Neural cell (in vitro differentiated cells): ENCODE measurements around the gene MECR.

ENCODE experiments used
- EZH2 ChIP-seq: fragments of 200-600, 300-800 bp; shearing (Covaris generic), sonication (generic); IDR thresholded peaks from 2 replicates; pipeline ENCODE4 v1.6.1; 2014; ENCODE audit warnings: antibody characterized with exemption, low read length, borderline replicate concordance, mild to moderate bottlenecking; ENCODE audit not compliant: insufficient read depth, poor library complexity, severe bottlenecking
- MXI1 ChIP-seq: fragments of 450-650 bp; conservative IDR thresholded peaks from 2 replicates; pipeline ENCODE4 v1.6.1; 2014; ENCODE audit warnings: antibody characterized with exemption, mild to moderate bottlenecking; ENCODE audit not compliant: poor library complexity, severe bottlenecking
- POLR2AphosphoS5 ChIP-seq: IDR thresholded peaks from 2 replicates; pipeline ENCODE4 v1.6.1; 2012
- RAD21 ChIP-seq: fragments of 450-650 bp; conservative IDR thresholded peaks from 2 replicates; pipeline ENCODE4 v1.6.1; 2014; ENCODE audit warnings: antibody characterized with exemption, mild to moderate bottlenecking, moderate library complexity
- SMC3 ChIP-seq: fragments of 450-650 bp; conservative IDR thresholded peaks from 2 replicates; pipeline ENCODE4 v1.6.1; 2014; ENCODE audit warnings: antibody characterized with exemption, mild to moderate bottlenecking, moderate library complexity; ENCODE audit not compliant: poor library complexity
- TAF1 ChIP-seq: IDR thresholded peaks from 2 replicates; pipeline ENCODE4 v1.6.1; 2012; ENCODE audit warnings: low read depth
- TF ChIP-seq, protein P1 (sequence below): fragments of 450-650 bp; IDR thresholded peaks from 2 replicates; pipeline ENCODE4 v1.5.1; 2014; ENCODE audit warnings: antibody characterized with exemption, mild to moderate bottlenecking, moderate library complexity; ENCODE audit not compliant: poor library complexity, severe bottlenecking
- TF ChIP-seq, protein P2 (sequence below): IDR thresholded peaks from 2 replicates; pipeline ENCODE4 v1.6.1; 2012; ENCODE audit warnings: borderline replicate concordance

DNA sequence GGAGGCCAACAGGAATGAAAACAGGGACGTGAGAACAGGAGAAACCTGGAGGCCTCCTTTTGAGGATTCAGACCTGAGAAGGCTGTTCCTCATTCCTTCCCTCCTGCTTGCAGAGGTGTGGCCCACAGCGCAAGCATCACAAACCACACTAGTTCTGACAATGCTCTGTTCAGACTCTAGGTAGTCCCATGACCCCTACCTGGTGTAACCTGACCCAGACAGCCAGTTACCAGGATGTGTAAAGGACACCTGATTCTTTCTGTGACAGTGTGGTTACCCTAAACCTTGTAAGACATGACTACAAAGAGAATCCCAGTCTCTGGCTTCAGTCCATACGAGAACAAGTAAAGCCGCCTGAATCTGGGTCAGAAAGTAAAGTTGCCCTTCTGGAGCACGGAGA lies 3.2 kb downstream of the MECR start:
- TF ChIP-seq, protein P1, sequence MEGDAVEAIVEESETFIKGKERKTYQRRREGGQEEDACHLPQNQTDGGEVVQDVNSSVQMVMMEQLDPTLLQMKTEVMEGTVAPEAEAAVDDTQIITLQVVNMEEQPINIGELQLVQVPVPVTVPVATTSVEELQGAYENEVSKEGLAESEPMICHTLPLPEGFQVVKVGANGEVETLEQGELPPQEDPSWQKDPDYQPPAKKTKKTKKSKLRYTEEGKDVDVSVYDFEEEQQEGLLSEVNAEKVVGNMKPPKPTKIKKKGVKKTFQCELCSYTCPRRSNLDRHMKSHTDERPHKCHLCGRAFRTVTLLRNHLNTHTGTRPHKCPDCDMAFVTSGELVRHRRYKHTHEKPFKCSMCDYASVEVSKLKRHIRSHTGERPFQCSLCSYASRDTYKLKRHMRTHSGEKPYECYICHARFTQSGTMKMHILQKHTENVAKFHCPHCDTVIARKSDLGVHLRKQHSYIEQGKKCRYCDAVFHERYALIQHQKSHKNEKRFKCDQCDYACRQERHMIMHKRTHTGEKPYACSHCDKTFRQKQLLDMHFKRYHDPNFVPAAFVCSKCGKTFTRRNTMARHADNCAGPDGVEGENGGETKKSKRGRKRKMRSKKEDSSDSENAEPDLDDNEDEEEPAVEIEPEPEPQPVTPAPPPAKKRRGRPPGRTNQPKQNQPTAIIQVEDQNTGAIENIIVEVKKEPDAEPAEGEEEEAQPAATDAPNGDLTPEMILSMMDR = no peak
- TF ChIP-seq EZH2 (no peak), RAD21 (no peak), POLR2AphosphoS5 (no peak), TAF1 (no peak), SMC3 (no peak), MXI1 (no peak)
- TF ChIP-seq, protein P2, sequence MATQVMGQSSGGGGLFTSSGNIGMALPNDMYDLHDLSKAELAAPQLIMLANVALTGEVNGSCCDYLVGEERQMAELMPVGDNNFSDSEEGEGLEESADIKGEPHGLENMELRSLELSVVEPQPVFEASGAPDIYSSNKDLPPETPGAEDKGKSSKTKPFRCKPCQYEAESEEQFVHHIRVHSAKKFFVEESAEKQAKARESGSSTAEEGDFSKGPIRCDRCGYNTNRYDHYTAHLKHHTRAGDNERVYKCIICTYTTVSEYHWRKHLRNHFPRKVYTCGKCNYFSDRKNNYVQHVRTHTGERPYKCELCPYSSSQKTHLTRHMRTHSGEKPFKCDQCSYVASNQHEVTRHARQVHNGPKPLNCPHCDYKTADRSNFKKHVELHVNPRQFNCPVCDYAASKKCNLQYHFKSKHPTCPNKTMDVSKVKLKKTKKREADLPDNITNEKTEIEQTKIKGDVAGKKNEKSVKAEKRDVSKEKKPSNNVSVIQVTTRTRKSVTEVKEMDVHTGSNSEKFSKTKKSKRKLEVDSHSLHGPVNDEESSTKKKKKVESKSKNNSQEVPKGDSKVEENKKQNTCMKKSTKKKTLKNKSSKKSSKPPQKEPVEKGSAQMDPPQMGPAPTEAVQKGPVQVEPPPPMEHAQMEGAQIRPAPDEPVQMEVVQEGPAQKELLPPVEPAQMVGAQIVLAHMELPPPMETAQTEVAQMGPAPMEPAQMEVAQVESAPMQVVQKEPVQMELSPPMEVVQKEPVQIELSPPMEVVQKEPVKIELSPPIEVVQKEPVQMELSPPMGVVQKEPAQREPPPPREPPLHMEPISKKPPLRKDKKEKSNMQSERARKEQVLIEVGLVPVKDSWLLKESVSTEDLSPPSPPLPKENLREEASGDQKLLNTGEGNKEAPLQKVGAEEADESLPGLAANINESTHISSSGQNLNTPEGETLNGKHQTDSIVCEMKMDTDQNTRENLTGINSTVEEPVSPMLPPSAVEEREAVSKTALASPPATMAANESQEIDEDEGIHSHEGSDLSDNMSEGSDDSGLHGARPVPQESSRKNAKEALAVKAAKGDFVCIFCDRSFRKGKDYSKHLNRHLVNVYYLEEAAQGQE = no peak
